GM12865 (cell line): Measurements from ENCODE around the gene PHF20.

Experiments used
- DNase-seq: peaks from one replicate; pipeline ENCODE4 v3.0.0; 2010; ENCODE audit warnings: low read depth
- H3K4me3 ChIP-seq: 2 replicates; pipeline ENCODE4 v1.5.1; 2011; ENCODE audit warnings: mild to moderate bottlenecking, low read depth, low read length, control low read depth
- TF ChIP-seq, protein P1 (sequence below): IDR thresholded peaks from 2 replicates; pipeline ENCODE4 v1.5.1; 2011; ENCODE audit warnings: low read length, control low read depth, low read depth, inconsistent platforms; ENCODE audit not compliant: insufficient read depth; ENCODE audit errors: missing control alignments

PHF20 gene

DNA sequence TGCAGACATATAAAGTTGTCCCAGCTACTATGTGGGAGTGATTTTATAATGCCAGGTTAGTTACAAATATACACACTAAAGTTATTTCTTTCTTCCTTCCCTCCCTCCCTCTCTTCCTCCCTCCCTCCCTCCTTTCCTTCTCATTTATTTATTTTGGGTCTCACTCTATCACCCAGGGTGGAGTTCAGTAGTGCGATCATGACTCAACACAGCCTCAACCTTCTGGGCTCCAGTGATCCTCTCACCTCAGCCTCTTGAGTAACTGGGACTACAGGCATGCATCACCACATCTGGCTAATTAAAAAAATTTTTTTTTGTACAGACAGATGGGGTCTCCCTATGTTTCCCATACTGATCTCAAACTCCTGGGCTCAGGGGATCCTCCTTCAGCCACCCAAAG lies 59.2 kb downstream of the PHF20 start:
- no peak for DNase-seq
- H3K4me3 ChIP-seq = no peak overlapping the region
- TF ChIP-seq, protein P1, sequence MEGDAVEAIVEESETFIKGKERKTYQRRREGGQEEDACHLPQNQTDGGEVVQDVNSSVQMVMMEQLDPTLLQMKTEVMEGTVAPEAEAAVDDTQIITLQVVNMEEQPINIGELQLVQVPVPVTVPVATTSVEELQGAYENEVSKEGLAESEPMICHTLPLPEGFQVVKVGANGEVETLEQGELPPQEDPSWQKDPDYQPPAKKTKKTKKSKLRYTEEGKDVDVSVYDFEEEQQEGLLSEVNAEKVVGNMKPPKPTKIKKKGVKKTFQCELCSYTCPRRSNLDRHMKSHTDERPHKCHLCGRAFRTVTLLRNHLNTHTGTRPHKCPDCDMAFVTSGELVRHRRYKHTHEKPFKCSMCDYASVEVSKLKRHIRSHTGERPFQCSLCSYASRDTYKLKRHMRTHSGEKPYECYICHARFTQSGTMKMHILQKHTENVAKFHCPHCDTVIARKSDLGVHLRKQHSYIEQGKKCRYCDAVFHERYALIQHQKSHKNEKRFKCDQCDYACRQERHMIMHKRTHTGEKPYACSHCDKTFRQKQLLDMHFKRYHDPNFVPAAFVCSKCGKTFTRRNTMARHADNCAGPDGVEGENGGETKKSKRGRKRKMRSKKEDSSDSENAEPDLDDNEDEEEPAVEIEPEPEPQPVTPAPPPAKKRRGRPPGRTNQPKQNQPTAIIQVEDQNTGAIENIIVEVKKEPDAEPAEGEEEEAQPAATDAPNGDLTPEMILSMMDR = no peak

DNA sequence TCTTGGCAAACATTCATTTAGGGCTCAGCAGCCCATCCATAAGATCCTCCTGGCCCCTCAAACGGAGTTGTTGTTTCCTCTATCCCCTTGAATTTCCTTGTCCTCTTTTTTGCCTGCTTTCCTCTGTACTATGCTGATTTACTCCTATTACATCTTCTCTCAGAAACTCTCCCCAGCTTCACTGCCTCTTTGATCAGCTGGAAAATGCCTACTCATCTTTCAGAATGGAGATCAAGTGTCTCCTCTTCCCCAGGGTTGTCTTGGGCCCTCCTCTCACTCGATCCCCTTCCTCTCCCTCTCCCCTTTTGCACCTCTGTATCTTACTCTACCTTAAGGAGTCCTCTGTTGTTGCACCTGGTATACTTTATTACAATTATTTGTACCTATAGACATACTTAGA lies 60.2 kb downstream of the PHF20 start:
- DNase-seq = no peak
- TF ChIP-seq, protein P1 = no peak
- no peak overlapping the region for H3K4me3 ChIP-seq

DNA sequence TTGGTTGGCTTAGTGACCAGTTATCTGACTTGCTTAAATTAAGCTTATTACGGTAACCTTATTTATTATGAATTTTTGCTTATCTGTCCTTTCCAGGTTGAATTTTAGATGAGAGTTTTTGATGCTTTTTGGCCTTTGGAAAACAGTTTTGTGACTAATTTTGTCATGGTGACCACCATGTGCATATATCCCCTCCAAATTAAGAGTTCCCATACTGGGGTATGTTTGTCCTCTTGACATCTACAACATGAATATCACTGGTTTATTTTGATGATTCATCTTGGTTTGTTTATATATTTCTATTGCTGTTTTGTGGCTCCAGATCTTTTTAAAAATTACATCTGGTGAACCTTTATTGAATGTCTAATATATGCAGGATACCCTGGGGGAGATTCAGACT lies 61.4 kb downstream of the PHF20 start:
- TF ChIP-seq, protein P1 = no peak
- H3K4me3 ChIP-seq = no peak overlapping the region
- DNase-seq = no peak

DNA sequence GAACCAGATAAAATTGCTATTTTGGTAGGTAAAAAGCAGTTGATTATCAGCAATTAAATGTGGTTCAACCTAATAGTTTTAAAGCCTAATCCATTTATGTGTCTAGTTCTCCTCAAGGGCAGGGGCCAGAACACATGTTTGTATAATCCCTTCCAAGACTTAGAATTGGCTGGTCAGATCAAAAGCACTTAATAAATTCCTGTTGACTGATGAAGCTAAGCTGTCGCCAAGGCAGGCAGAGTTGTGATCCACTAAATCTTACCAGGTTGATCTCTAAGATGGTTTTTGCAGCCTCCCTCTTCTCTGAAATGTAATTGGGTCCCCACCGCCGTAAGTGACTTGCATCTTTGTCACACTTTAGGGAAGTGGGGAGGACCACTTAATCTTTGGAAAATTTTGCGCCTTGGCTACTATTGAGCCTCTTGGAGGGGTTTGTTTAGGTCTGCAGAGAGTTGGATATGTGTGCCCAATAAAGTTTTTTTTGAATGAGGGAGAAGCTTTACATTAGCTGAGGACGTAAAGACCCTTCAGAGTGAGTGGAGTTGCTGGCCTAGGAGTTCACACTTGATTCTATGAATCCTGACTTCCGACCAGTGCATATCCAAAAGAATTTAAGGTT lies 65.9 kb downstream of the PHF20 start:
- H3K4me3 ChIP-seq = no peak overlapping the region
- TF ChIP-seq, protein P1 = no peak
- no peak for DNase-seq

DNA sequence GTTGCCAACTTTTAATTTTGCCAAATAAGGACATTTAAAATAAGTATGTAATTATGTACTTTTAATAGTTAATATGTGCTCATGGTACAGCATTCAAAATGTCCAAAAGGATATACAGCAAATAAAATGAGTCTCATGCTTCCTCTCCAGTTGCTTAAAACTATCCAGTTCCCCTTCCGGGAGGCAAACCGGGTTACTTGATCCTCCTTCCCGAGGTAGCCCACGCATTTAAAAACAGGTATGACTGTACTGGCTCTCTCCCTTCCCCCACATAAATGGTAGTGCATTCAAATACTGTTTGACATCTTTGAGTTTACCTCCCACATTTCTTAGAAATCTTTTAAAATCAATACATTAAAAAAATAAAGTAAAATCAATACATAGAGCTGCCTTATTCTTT lies 66.4 kb downstream of the PHF20 start:
- H3K4me3 ChIP-seq = no peak overlapping the region
- TF ChIP-seq, protein P1 = no peak
- DNase-seq = no peak

DNA sequence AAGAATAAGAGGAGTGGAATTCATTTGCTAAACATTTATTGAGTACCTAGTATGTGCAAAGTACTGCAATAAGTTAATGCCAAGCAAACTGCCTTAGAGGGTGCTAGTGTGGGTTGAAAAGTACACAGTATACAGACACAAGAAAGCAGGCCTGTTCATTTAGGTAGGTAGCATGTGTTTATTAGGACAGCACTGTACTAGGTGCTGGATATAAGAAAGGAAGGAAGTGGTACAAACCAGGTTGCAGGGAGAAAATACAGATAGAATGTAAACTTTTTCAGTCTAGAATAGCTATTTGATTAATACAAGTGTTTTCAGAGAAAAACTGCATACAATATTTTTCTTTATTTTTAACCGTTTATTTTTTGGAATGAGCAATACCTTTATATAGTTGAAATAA lies 68.1 kb downstream of the PHF20 start:
- TF ChIP-seq, protein P1 = no peak
- DNase-seq = no peak
- no peak overlapping the region for H3K4me3 ChIP-seq

DNA sequence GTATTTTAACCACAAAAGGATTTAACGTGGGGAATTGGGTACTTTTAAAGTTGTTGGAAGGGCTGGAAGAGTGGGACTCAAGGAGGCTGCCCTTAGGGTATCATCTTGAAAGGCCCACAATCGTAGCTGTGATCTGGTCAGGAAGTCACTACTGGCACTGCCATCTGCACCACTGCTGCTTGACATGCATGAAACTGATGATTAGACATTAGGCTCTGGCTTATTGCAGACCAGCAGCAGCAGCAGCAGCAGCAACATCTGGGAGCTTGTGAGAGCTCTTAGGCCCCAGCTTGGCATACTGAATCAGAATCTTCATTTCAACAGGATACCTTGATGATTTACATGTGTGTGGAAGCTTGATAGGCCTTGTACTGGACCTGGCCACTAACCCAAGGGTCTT lies 68.6 kb downstream of the PHF20 start:
- DNase-seq = no peak
- TF ChIP-seq, protein P1 = no peak
- no peak overlapping the region for H3K4me3 ChIP-seq
